Right ventricle myocardium superior (tissue), 1 donor: ENCODE measurements around the gene COBL. TPM values are rescaled to one million over a fixed set of nuclear protein-coding genes. Genes with fewer than 3 reads are reported as not detected.
A peak's percentile ranks its signal among the peaks of the same experiment; 100 is the strongest.

Source experiments
- ATAC-seq: fragments of 200-7000 bp; cut with Tn5 transposase; one replicate; pipeline ENCODE4 v1.9.1; 2020; ENCODE audit warnings: mild to moderate bottlenecking; ENCODE audit not compliant: poor library complexity
- DNase-seq: peaks from one replicate; pipeline ENCODE4 v3.0.0-alpha.2; 2020
- intact Hi-C: fragments of 100-400 bp; cut with DNase I; formaldehyde crosslinking; loops from one replicate; pipeline ENCODE4 v1.11.2; 2022
- total RNA-seq: library from RNA; stranded (reverse); fragmentation: NEBNext Ultra II Directional; extraction: Animal tissue kit (Norgen Biotek cat#: 25700); gene quantifications from one replicate; pipeline ENCODE4 v1.2.1, GENCODE V29; 2021
- donor health status: DM: no; HTN: yes; CAD: no; lungs with severe emphysema.

The COBL gene
- total RNA-seq, 1 donor from 2014 or later = 76.5 TPM

- DNase-seq (no peak), ATAC-seq (no peak)
- intact Hi-C loops = no loop called here
These were observed 189.6 kb downstream of the COBL start for GRCh38 chr7:51126813-51127617.

- DNase-seq (no peak), ATAC-seq (no peak)
- intact Hi-C loops = no loop called here
These were observed 190.3 kb downstream of the COBL start for GRCh38 chr7:51126324-51126723.

- ATAC-seq (no peak), DNase-seq (no peak)
- intact Hi-C loops = no loop called here
These were observed 192.3 kb downstream of the COBL start for GRCh38 chr7:51124321-51124720.

- no peak for DNase-seq
- ATAC-seq = no peak
- intact Hi-C loops = no loop called here
These were observed 193.1 kb downstream of the COBL start for GRCh38 chr7:51123322-51124019.

- ATAC-seq = peak; percentile 74
- intact Hi-C loops = no loop called here
- DNase-seq = no peak
These were observed 194.6 kb downstream of the COBL start for GRCh38 chr7:51121931-51122425.

GRCh38 chr7:51121036-51121790, 195.4 kb downstream of the COBL start:
- DNase-seq (no peak), ATAC-seq (no peak)
- intact Hi-C loops = no loop called here

- ATAC-seq (no peak), DNase-seq (no peak)
- intact Hi-C loops = no loop called here
These were observed 198.0 kb downstream of the COBL start for GRCh38 chr7:51118628-51119027.

- no peak for ATAC-seq
- DNase-seq = no peak
- intact Hi-C loops = no loop called here
These were observed 202.1 kb downstream of the COBL start for GRCh38 chr7:51114501-51114900.

- no peak for DNase-seq
- ATAC-seq = no peak
- intact Hi-C loops = no loop called here
These were observed 202.6 kb downstream of the COBL start for GRCh38 chr7:51113962-51114361.

- DNase-seq = no peak
- intact Hi-C loops = no loop called here
- no peak for ATAC-seq
These were observed 203.0 kb downstream of the COBL start for GRCh38 chr7:51113560-51113959.

GRCh38 chr7:51111241-51111940, 205.2 kb downstream of the COBL start:
- DNase-seq = no peak
- ATAC-seq = no peak
- intact Hi-C loops = no loop called here

GRCh38 chr7:51108134-51108533, 208.5 kb downstream of the COBL start:
- DNase-seq (no peak), ATAC-seq (no peak)
- intact Hi-C loops = no loop called here

GRCh38 chr7:51104278-51104677, 212.3 kb downstream of the COBL start:
- intact Hi-C loops = no loop called here
- no peak for ATAC-seq
- DNase-seq = no peak

GRCh38 chr7:51103718-51104117, 212.9 kb downstream of the COBL start:
- ATAC-seq = no peak
- no peak for DNase-seq
- intact Hi-C loops = no loop called here

- DNase-seq = no peak
- intact Hi-C loops = no loop called here
- no peak for ATAC-seq
These were observed 213.8 kb downstream of the COBL start for GRCh38 chr7:51102828-51103227.

GRCh38 chr7:51101111-51101757, 215.4 kb downstream of the COBL start:
- ATAC-seq (no peak), DNase-seq (no peak)
- intact Hi-C loops = no loop called here

GRCh38 chr7:51090411-51090810, 226.2 kb downstream of the COBL start:
- intact Hi-C loops = no loop called here
- no peak for ATAC-seq
- DNase-seq = no peak

GRCh38 chr7:51085034-51085692, 231.4 kb downstream of the COBL start:
- no peak for DNase-seq
- no peak for ATAC-seq
- intact Hi-C loops = no loop called here
